Measurements from ENCODE around the gene MVD. TPM values are rescaled to one million over a fixed set of nuclear protein-coding genes. Genes with fewer than 3 reads are reported as not detected.

MVD gene
- total and polyA plus RNA-seq, 2 of the 4 experiments (the other 2 are of a cell fraction): 18.3 to 28.4 TPM

- no TSS peak for BruUV-seq (replicated peaks)
- Histone ChIP-seq H2BK5ac (ENCODE audit: low read depth, low read length, poor library complexity, severe bottlenecking) (no peak overlapping the region), H3K4me2 (ENCODE audit: low read depth, low read length) (no peak overlapping the region), H3K9me1 (ENCODE audit: insufficient read depth, low read length) (no peaks in the 10 kb centered on the region), H3K27ac (ENCODE audit: insufficient read depth, low read length) (no peak overlapping the region), H2BK120ac (ENCODE audit: low read depth, low read length) (no peak overlapping the region), H2AK9ac (replicated peaks; ENCODE audit: low read depth, low read length, poor library complexity) (no peak overlapping the region), H2AK5ac (ENCODE audit: low read depth, low read length) (no peak overlapping the region), H3K4ac (ENCODE audit: low read depth, low read length) (no peak overlapping the region), H3K27me3 (ENCODE audit: control insufficient read depth, insufficient read depth, low read length) (no peaks in the 10 kb centered on the region), H2BK20ac (ENCODE audit: low read depth, low read length) (no peak overlapping the region), H3K18ac (ENCODE audit: low read depth, low read length) (no peak overlapping the region), H4K8ac (ENCODE audit: low read depth in 2 of 2, low read length in 2 of 2) (no peak overlapping the region), H3K4me3 (ENCODE audit: insufficient read depth, low read depth, low read length) (no peak overlapping the region), H3K79me1 (ENCODE audit: low read depth in 1 of 2, low read length in 2 of 2) (no peaks in the 10 kb centered on the region), H3K4me1 (ENCODE audit: control insufficient read depth, insufficient read depth, low read length) (no peaks in the 10 kb centered on the region), H4K91ac (ENCODE audit: insufficient read depth, low read depth, low read length) (no peak overlapping the region), H4K20me1 (ENCODE audit: insufficient read depth, low read length) (0 out of 2 replicates have a peak, but pooled peaks cover 5% of the 10 kb centered on the region), H4K5ac (ENCODE audit: low read depth, low read length) (no peak overlapping the region), H3K56ac (ENCODE audit: extremely low read depth, insufficient read depth, low read length) (no peak overlapping the region), H2AFZ (replicated peaks; ENCODE audit: low read length, poor library complexity) (no peak overlapping the region), H3K36me3 (ENCODE audit: control insufficient read depth, insufficient read depth, low read length) (peaks cover 7% of the 10 kb centered on the region; the same call in 1 of the 2 replicates), H2BK15ac (ENCODE audit: low read depth, low read length) (no peak overlapping the region), H3K9ac (ENCODE audit: low read depth, low read length) (no peak overlapping the region), H3K14ac (replicated peaks; ENCODE audit: low read depth, low read length) (no peak overlapping the region), H3K23ac (ENCODE audit: low read depth, low read length) (no peak overlapping the region), H3K9me3 (ENCODE audit: control insufficient read depth, insufficient read depth, low read length) (no peaks in the 10 kb centered on the region)
- intact Hi-C loops (cut with micrococcal nuclease): no loop called here
- dilution Hi-C loops (cut with HindIII; ENCODE audit: low sequenced_read_pairs, unreplicated experiment): no loop called here
- 100% methylated on average over 5 of the region's 19 CpGs; no CpG with 5 or more reads in 1 of the 2 experiments for WGBS, 2 experiments (ENCODE audit: extremely low coverage in 2 of 2, insufficient read length in 1 of 2)
- no peak for ATAC-seq (ENCODE audit: low read depth)
- in situ Hi-C loops (cut with MboI; ENCODE audit: low sequenced_read_pairs): no loop called here
- TF ChIP-seq SMC3 (IDR thresholded peaks at IDR 0.05; ENCODE audit: low read depth, low read length) (no peak), ELK1 (IDR thresholded peaks at IDR 0.05; ENCODE audit: borderline replicate concordance, low read depth, low read length) (no peak), FOS (IDR thresholded peaks at IDR 0.05; ENCODE audit: low read depth, low read length) (no peak), USF2 (IDR thresholded peaks at IDR 0.05; ENCODE audit: low read depth, low read length) (no peak), MAZ (IDR thresholded peaks at IDR 0.05; ENCODE audit: borderline replicate concordance, low read depth, low read length) (no peak), BHLHE40 (IDR thresholded peaks at IDR 0.05; ENCODE audit: low read depth, low read length) (no peak), RAD21 (IDR thresholded peaks at IDR 0.05; ENCODE audit: low read length) (no peak), MAFK (IDR thresholded peaks at IDR 0.05; ENCODE audit: low read depth, low read length) (no peak), RFX5 (IDR thresholded peaks at IDR 0.05; ENCODE audit: low read depth, low read length) (no peak), POLR2A (IDR thresholded peaks at IDR 0.05; ENCODE audit: low read depth, low read length) (no peak)
- ChIA-PET CTCF (no interaction called here), POLR2A (ENCODE audit: unreplicated experiment) (interaction anchor here (0.6 kb wide), 1 partner anchor 9 kb away, joined by 5 read pairs; no protein-coding TSS in a partner anchor)
- no peak for DNase-seq
Measured at GRCh38 chr16:88673716-88674379, 11.0 kb upstream of the MVD start.
